AG09319 (cell line): ENCODE data around the gene ACER3.
"Not testable (repeated sequence)": the region's sequence is repeated elsewhere in the genome, so short reads cannot be mapped to it uniquely, and the experiment has no call there.

Experiments used
- DNase-seq: peaks from one replicate; pipeline ENCODE4 v3.0.0-alpha.2; 2010; ENCODE audit warnings: low read depth; ENCODE audit errors: extremely low read depth
- CTCF ChIP-seq: IDR thresholded peaks from 2 replicates; pipeline ENCODE4 v1.5.1; 2011; ENCODE audit warnings: low read depth, mild to moderate bottlenecking, inconsistent platforms, low read length, moderate library complexity

Gene ACER3

GRCh38 chr11:76892306-76892705 lies 31.6 kb downstream of the ACER3 start:
- no peak for TF ChIP-seq CTCF
- no peak for DNase-seq

GRCh38 chr11:76897233-76897632 lies 36.5 kb downstream of the ACER3 start:
- no peak for DNase-seq
- TF ChIP-seq CTCF: no peak

- TF ChIP-seq CTCF: no peak
- no peak for DNase-seq
Measured at GRCh38 chr11:76901144-76901543, 40.4 kb downstream of the ACER3 start.

- not testable (repeated sequence) for DNase-seq
Measured at GRCh38 chr11:76901622-76902021, 40.9 kb downstream of the ACER3 start.

- no peak for TF ChIP-seq CTCF
- DNase-seq: no peak
Measured at GRCh38 chr11:76902121-76903014, 41.6 kb downstream of the ACER3 start.

- TF ChIP-seq CTCF: no peak
- DNase-seq: no peak
Measured at GRCh38 chr11:76903325-76903724, 42.6 kb downstream of the ACER3 start.

GRCh38 chr11:76910620-76911414 lies 50.1 kb downstream of the ACER3 start:
- TF ChIP-seq CTCF: no peak
- DNase-seq: peak; percentile 47
